GM18507 (cell line): ENCODE data around the gene CASKIN2.
"Not testable (repeated sequence)": the region's sequence is repeated elsewhere in the genome, so short reads cannot be mapped to it uniquely, and the experiment has no call there.

Experiments
- DNase-seq: peaks from one replicate; pipeline ENCODE4 v3.0.0; 2011; ENCODE audit warnings: low read depth; ENCODE audit not compliant: insufficient read length; ENCODE audit errors: extremely low spot score
- FAIRE-seq: peaks from 2 replicates; lab custom pipeline; 2011; peaks lifted over from hg19 to GRCh38; lab: Jason Lieb, UNC

Gene CASKIN2

GRCh38 chr17:75476752-75477489 is 38.4 kb downstream of the CASKIN2 start:
- DNase-seq (no peak), FAIRE-seq (no peak)

GRCh38 chr17:75476271-75476671 is 39.1 kb downstream of the CASKIN2 start:
- DNase-seq (no peak), FAIRE-seq (no peak)

GRCh38 chr17:75475851-75476250 is 39.5 kb downstream of the CASKIN2 start:
- DNase-seq: no peak
- no peak for FAIRE-seq

- DNase-seq (no peak), FAIRE-seq (no peak)
These were observed 40.0 kb downstream of the CASKIN2 start for GRCh38 chr17:75475144-75475835.

GRCh38 chr17:75474736-75475135 is 40.6 kb downstream of the CASKIN2 start:
- DNase-seq (no peak), FAIRE-seq (no peak)

GRCh38 chr17:75473246-75473645 is 42.1 kb downstream of the CASKIN2 start:
- FAIRE-seq: no peak

GRCh38 chr17:75472119-75472518 is 43.2 kb downstream of the CASKIN2 start:
- no peak for FAIRE-seq

More at GRCh38 chr17:75473246-75473645, 42.1 kb downstream of the CASKIN2 start:
- no peak for DNase-seq

GRCh38 chr17:75471207-75471606 is 44.1 kb downstream of the CASKIN2 start:
- FAIRE-seq (no peak), DNase-seq (no peak)

More at GRCh38 chr17:75472119-75472518, 43.2 kb downstream of the CASKIN2 start:
- DNase-seq: no peak

- DNase-seq (no peak), FAIRE-seq (no peak)
These were observed 46.5 kb downstream of the CASKIN2 start for GRCh38 chr17:75468779-75469373.

GRCh38 chr17:75468291-75468754 is 47.0 kb downstream of the CASKIN2 start:
- DNase-seq: no peak

GRCh38 chr17:75465039-75465438 is 50.3 kb downstream of the CASKIN2 start:
- FAIRE-seq (no peak), DNase-seq (no peak)

More at GRCh38 chr17:75468291-75468754, 47.0 kb downstream of the CASKIN2 start:
- FAIRE-seq: no peak

GRCh38 chr17:75463603-75464002 is 51.7 kb downstream of the CASKIN2 start:
- FAIRE-seq (no peak), DNase-seq (no peak)

GRCh38 chr17:75460295-75460694 is 55.0 kb downstream of the CASKIN2 start:
- DNase-seq (no peak), FAIRE-seq (no peak)

- DNase-seq: no peak
- no peak for FAIRE-seq
These were observed 55.6 kb downstream of the CASKIN2 start for GRCh38 chr17:75459590-75460267.

GRCh38 chr17:75459246-75459589 is 56.1 kb downstream of the CASKIN2 start:
- DNase-seq: no peak
- FAIRE-seq: no peak

- DNase-seq (no peak), FAIRE-seq (no peak)
These were observed 58.2 kb downstream of the CASKIN2 start for GRCh38 chr17:75457047-75457654.

GRCh38 chr17:75456417-75457046 is 58.8 kb downstream of the CASKIN2 start, which contains the start of gene TMEM94:
TMEM94 (plus strand) TSS chr17:75456635; CDS start chr17:75471906, 15,271 bp downstream.
- peak; percentile 93 for FAIRE-seq
- DNase-seq: peak; percentile 88

- no peak for DNase-seq
- no peak for FAIRE-seq
These were observed 59.3 kb downstream of the CASKIN2 start for GRCh38 chr17:75456039-75456416.

GRCh38 chr17:75454672-75455071 is 60.7 kb downstream of the CASKIN2 start:
- not testable (repeated sequence) for DNase-seq, FAIRE-seq
